Transverse colon (tissue), 4 donors: Measurements from ENCODE around the gene GPC2.
"Not testable (repeated sequence)": the region's sequence is repeated elsewhere in the genome, so short reads cannot be mapped to it uniquely, and the experiment has no call there.

Source experiments
- CTCF ChIP-seq, 5 experiments: fragments of 200-600 bp in 3 of 5; fragments of 450-650 bp in 2 of 5; sonication (generic) in 3 of 5; IDR thresholded peaks; 1 replicate in 2 of 5; 2 replicates in 3 of 5; pipeline ENCODE4 v1.5.1; 2016 to 2017; ENCODE audit warnings: antibody characterized with exemption in 5 of 5, inconsistent platforms in 3 of 5, mild to moderate bottlenecking in 2 of 5, moderate library complexity in 1 of 5
- EP300 ChIP-seq: sonication (generic); formaldehyde crosslinking; IDR thresholded peaks from one replicate; pipeline ENCODE4 v1.6.1; 2017; ENCODE audit warnings: antibody characterized with exemption, low read depth
- POLR2A ChIP-seq: fragments of 450-650 bp; IDR thresholded peaks from one replicate; pipeline ENCODE4 v1.6.1; 2016; ENCODE audit warnings: antibody characterized with exemption, mild to moderate bottlenecking, moderate library complexity
- POLR2AphosphoS5 ChIP-seq, 3 donors: sonication (generic); formaldehyde crosslinking; IDR thresholded peaks; one replicate each; pipeline ENCODE4 v1.6.1; 2016; ENCODE audit warnings: antibody characterized with exemption in 3 of 3

GRCh38 chr7:100223376-100223927 is 46.3 kb upstream of the GPC2 start:
- not testable (repeated sequence) for TF ChIP-seq EP300; CTCF (IDR thresholded peaks at IDR 0.05); POLR2A; POLR2AphosphoS5 (IDR thresholded peaks at IDR 0.05)
